Measurements from ENCODE around the gene B2M.
"Not testable (repeated sequence)": the region's sequence is repeated elsewhere in the genome, so short reads cannot be mapped to it uniquely, and the experiment has no call there.

B2M gene

DNA sequence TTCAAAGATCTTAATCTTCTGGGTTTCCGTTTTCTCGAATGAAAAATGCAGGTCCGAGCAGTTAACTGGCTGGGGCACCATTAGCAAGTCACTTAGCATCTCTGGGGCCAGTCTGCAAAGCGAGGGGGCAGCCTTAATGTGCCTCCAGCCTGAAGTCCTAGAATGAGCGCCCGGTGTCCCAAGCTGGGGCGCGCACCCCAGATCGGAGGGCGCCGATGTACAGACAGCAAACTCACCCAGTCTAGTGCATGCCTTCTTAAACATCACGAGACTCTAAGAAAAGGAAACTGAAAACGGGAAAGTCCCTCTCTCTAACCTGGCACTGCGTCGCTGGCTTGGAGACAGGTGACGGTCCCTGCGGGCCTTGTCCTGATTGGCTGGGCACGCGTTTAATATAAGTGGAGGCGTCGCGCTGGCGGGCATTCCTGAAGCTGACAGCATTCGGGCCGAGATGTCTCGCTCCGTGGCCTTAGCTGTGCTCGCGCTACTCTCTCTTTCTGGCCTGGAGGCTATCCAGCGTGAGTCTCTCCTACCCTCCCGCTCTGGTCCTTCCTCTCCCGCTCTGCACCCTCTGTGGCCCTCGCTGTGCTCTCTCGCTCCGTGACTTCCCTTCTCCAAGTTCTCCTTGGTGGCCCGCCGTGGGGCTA lies at the start of gene B2M, which contains the start of gene PATL2:
Gene B2M (plus strand): TSS at position 422 of the 647 bp plus-strand sequence. CDS start 30 bp downstream, at position 452.
Gene PATL2 (minus strand): TSS at position 228 of the 647 bp plus-strand sequence. CDS start 34,833 bp downstream, outside the sequence.
- DNase-seq, result peak; percentile 74

GRCh38 chr15:44661576-44661975 lies 49.7 kb upstream of the B2M start:
- no peak for DNase-seq

- DNase-seq, result no peak
Measured at GRCh38 chr15:44662478-44663409, 48.6 kb upstream of the B2M start.

GRCh38 chr15:44663410-44664308 lies 47.7 kb upstream of the B2M start, which contains the start of gene SPG11:
Gene SPG11 (minus strand): TSS chr15:44663662. CDS start chr15:44663647, 15 bp downstream.
- DNase-seq, result peak; percentile 87

GRCh38 chr15:44666210-44667038 lies 44.9 kb upstream of the B2M start:
- no peak for DNase-seq

- no peak for DNase-seq
Measured at GRCh38 chr15:44667039-44667360, 44.3 kb upstream of the B2M start.

GRCh38 chr15:44668921-44669320 lies 42.4 kb upstream of the B2M start:
- DNase-seq, result no peak

GRCh38 chr15:44670087-44670950 lies 41.0 kb upstream of the B2M start:
- DNase-seq, result no peak

- DNase-seq, result no peak
Measured at GRCh38 chr15:44673639-44674038, 37.7 kb upstream of the B2M start.

DNA sequence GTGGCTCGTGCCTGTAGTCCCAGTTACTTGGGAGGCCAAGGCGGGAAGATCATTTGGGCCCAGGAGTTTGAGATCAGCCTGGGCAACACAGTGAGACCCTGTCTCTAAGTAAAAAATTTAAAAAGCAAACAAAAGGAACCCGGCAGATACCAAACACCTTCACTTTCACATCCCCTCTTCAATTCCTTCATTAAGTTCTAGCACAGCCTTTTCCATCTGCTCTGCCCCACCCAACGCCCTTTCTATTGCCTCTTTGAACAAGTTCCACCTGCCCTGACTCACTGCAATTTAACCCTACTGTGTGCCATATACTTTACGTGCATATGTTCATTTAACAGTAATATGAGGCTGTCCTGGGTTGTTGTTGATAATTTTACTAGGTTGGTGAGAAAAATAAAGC lies 35.4 kb upstream of the B2M start:
- no peak for DNase-seq

DNA sequence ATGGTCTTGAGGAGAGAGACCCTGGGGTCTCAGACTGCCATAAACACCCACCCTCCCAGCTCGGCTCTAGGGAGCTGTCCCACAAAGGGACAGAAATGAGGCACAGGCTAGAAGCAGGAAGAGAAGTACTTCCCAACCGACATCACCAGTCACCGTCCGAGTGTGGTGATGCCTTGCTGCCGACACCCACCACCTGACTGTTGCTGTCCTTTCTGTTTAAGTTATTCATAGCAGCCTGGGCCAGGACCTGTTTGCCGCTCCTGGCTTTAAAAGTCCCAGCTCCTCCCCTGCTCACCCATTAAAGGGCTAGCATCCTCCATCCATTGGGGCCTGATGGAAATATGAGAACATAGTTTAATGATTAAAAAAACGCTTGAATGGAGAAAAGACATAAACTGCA lies 34.6 kb upstream of the B2M start:
- DNase-seq, result no peak

GRCh38 chr15:44682211-44682610 lies 29.1 kb upstream of the B2M start:
- DNase-seq, result no peak

- DNase-seq, result not testable (repeated sequence)
Measured at GRCh38 chr15:44682809-44683682, 28.3 kb upstream of the B2M start.

GRCh38 chr15:44689318-44689717 lies 22.0 kb upstream of the B2M start:
- DNase-seq, result not testable (repeated sequence)

DNA sequence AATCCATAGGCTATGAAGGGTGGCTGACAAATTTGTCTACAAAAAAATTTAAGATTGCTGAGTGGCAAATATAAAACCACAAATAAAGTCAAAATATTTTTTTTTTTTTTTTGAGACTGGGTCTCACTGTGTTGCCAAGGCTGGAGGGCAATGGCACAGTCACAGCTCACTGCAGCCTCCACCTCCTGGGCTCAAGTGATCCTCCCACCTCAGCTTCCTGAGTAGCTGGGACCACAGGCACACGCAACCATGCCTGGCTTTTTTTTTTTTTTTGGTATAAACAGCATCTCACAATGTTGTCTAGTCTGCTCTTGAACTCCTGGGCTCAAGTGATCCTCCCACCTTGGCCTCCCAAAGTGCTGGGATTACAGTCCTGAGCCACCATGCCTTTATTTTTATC lies 21.1 kb upstream of the B2M start:
- DNase-seq, result not testable (repeated sequence)

GRCh38 chr15:44692659-44693058 lies 18.7 kb upstream of the B2M start:
- DNase-seq, result no peak

DNA sequence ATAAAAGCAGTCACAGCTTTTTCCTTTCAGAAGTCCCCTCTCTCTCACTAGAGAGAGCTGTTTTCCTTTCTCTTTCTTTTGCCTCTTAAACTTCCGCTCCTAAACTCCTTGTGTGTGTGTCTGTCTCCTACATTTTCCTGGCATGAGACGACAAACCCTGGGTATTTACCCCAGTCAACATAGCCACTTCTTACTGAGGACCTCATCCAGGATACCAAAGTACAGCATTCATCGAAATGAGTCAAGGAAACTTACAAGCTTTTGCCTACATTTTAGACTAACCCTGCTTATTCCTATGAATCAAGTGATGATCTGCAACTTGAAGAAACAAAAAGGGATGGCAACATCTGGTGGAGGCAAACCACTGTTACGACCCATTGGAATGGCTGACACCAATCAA lies 16.9 kb upstream of the B2M start:
- no peak for DNase-seq

DNA sequence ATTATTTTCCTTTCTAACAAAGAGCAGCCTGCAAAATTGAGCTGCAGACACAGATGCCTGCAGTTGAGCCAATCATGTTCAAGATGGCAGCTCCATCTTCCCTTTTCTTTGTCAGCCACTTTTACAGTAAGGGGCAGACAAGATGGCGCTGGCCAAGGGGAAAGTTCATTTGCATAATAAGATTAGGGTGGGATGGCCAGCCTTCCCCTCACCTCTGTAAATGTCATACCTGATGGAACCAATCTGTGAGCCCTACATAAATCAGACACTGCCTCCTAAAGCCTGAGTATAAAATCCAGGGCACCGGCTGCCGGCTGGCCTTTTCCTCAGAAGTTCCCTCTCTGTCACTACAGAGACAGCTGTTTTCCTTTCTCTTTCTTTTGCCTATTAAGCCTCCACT lies 16.0 kb upstream of the B2M start:
- DNase-seq, result no peak

DNA sequence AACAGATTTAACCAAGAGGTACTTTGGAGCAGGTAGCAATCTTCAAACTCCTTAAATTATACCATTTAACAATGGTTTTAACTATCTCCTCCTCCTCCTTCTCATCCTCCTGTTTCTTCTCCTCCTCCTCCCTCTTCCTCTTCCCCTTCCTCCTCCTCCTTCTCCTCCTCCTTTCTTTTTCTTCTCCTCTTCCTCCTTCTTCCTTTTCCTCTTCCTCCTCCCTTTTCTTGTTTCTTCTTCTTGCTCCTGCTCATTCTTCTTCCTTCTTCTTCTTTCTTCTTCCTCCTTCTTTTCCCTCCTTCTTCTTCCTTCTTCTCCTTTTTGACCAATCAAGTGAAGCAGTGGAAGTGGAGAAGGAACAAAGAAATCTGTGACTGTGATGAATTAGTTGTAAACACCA lies 14.3 kb upstream of the B2M start:
- DNase-seq, result no peak

- no peak for DNase-seq
Measured at GRCh38 chr15:44698641-44699040, 12.7 kb upstream of the B2M start.

Measured in NCI-H748 treated with DMSO at 0.1 percent for 48 hours (cell line).